Activated B cell treated with CpG ODN at 0.5 μM for 24 hours (primary cell): ENCODE data around the gene HLA-DOB. TPM values are rescaled to one million over a fixed set of nuclear protein-coding genes. Genes with fewer than 3 reads are reported as not detected.

Experiments used
- ATAC-seq: fragments of 200-7000 bp; cut with Tn5 transposase; one replicate; pipeline ENCODE4 v1.10.0; 2021; ENCODE audit warnings: low read depth, mild to moderate bottlenecking, moderate library complexity
- CTCF ChIA-PET: fragments of 350-600 bp; sonication (Branson Sonifier 250); formaldehyde crosslinking; loops from one replicate; lab custom pipeline; 2021; ENCODE audit warnings: antibody characterized with exemption; lab: Charles Lee
- POLR2A ChIA-PET: fragments of 350-600 bp; sonication (Branson Sonifier 250); formaldehyde crosslinking; loops from one replicate; lab custom pipeline; 2021; ENCODE audit warnings: antibody characterized with exemption; lab: Charles Lee
- DNase-seq: peaks from one replicate; pipeline ENCODE4 v3.0.0; 2022
- H3K27ac Mint-ChIP-seq: one replicate; pipeline ENCODE4 v1.8.0; 2020; ENCODE audit warnings: mixed read lengths
- H3K27me3 Mint-ChIP-seq: one replicate; pipeline ENCODE4 v1.8.0; 2021; ENCODE audit warnings: mixed read lengths
- H3K36me3 Mint-ChIP-seq: one replicate; pipeline ENCODE4 v1.8.0; 2021; ENCODE audit warnings: low read depth, mixed read lengths
- H3K4me1 Mint-ChIP-seq: one replicate; pipeline ENCODE4 v1.8.0; 2021; ENCODE audit warnings: mixed read lengths
- H3K4me3 Mint-ChIP-seq: one replicate; pipeline ENCODE4 v1.8.0; 2020; ENCODE audit warnings: mild to moderate bottlenecking, mixed read lengths
- H3K9me3 Mint-ChIP-seq: one replicate; pipeline ENCODE4 v1.8.0; 2020; ENCODE audit warnings: mixed read lengths
- intact Hi-C: fragments of 100-400 bp; cut with micrococcal nuclease; formaldehyde crosslinking; loops from one replicate; pipeline ENCODE4 v1.15.1; 2024
- total RNA-seq: library from RNA; stranded (reverse); gene quantifications from 2 replicates; pipeline ENCODE4 v1.2.3, GENCODE V29; 2022
- TF ChIP-seq, protein P1 (sequence below): fragments of 200-600 bp; IDR thresholded peaks from one replicate; pipeline ENCODE4 v1.8.0; 2022; ENCODE audit warnings: antibody characterized with exemption, mild to moderate bottlenecking

The HLA-DOB gene
- total RNA-seq, 1 donor from 2014 or later, result 101 TPM

- DNase-seq (no peak), ATAC-seq (no peak)
- POLR2A ChIA-PET, result interaction anchor here (0.5 to 1.2 kb wide), 2 partner anchors 8 to 21 kb away, joined by 3 read pairs; partner anchors contain the start of gene TAP1
- Mint-ChIP-seq H3K27ac (no peak overlapping the region), H3K27me3 (no peaks in the 10 kb centered on the region), H3K36me3 (peaks cover 97% of the 10 kb centered on the region), H3K9me3 (no peaks in the 10 kb centered on the region), H3K4me3 (no peak overlapping the region), H3K4me1 (peaks cover 59% of the 10 kb centered on the region)
- CTCF ChIA-PET, result interaction anchor here (1.2 kb wide), 1 partner anchor 21 kb away, joined by 3 read pairs; the partner anchor contains the start of gene TAP1
- intact Hi-C loops, result no loop called here
- TF ChIP-seq, protein P1, sequence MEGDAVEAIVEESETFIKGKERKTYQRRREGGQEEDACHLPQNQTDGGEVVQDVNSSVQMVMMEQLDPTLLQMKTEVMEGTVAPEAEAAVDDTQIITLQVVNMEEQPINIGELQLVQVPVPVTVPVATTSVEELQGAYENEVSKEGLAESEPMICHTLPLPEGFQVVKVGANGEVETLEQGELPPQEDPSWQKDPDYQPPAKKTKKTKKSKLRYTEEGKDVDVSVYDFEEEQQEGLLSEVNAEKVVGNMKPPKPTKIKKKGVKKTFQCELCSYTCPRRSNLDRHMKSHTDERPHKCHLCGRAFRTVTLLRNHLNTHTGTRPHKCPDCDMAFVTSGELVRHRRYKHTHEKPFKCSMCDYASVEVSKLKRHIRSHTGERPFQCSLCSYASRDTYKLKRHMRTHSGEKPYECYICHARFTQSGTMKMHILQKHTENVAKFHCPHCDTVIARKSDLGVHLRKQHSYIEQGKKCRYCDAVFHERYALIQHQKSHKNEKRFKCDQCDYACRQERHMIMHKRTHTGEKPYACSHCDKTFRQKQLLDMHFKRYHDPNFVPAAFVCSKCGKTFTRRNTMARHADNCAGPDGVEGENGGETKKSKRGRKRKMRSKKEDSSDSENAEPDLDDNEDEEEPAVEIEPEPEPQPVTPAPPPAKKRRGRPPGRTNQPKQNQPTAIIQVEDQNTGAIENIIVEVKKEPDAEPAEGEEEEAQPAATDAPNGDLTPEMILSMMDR, result no peak
Observed at GRCh38 chr6:32832535-32832934, 15.7 kb upstream of the HLA-DOB start.

GRCh38 chr6:32830936-32831335 is 14.1 kb upstream of the HLA-DOB start:
- ChIA-PET POLR2A (interaction anchor here (1.0 kb wide), 2 partner anchors 9 to 14 kb away, joined by 3 to 4 read pairs; no protein-coding TSS in a partner anchor), CTCF (interaction anchor here (1.3 kb wide), 1 partner anchor 37 kb away, joined by 5 read pairs; no protein-coding TSS in a partner anchor)
- Mint-ChIP-seq H3K4me3 (no peak overlapping the region), H3K9me3 (no peaks in the 10 kb centered on the region), H3K4me1 (peaks cover 46% of the 10 kb centered on the region), H3K36me3 (peaks cover 96% of the 10 kb centered on the region), H3K27ac (no peak overlapping the region), H3K27me3 (no peaks in the 10 kb centered on the region)
- ATAC-seq (no peak), DNase-seq (no peak)
- intact Hi-C loops, result no loop called here
- TF ChIP-seq, protein P1, result no peak

DNA sequence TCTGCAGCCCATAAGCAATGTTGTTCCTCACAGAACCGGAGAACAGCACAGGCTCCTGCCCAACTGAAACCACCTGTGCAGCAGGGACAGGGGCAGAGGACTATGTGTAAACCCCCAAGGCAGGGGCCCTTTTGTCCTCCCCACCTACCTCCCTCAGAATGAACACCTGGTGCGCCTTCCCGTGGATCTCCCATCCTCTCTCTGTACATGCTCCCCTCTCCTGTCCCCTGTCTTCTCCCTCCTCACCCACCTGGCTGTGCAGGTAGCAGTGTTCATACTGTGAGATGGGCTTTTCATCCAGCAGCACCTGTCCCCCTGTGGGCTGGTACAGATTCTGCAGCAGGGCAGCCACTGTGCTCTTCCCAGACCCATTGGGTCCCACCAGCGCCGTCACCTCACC is 13.2 kb upstream of the HLA-DOB start:
- ChIA-PET CTCF (interaction anchor here (5.3 kb wide), 1 partner anchor 9 kb away, joined by 44 read pairs; the partner anchor contains the start of gene TAP2), POLR2A (interaction anchor here (1.0 to 4.8 kb wide), 2 partner anchors 8 to 15 kb away, joined by 4 to 27 read pairs; partner anchors contain the start of gene TAP2)
- no peak overlapping the region for H3K27ac Mint-ChIP-seq
- H3K27me3 Mint-ChIP-seq, result no peaks in the 10 kb centered on the region
- no peak overlapping the region for H3K4me3 Mint-ChIP-seq
- no peak for ATAC-seq
- DNase-seq, result no peak
- peaks cover 37% of the 10 kb centered on the region for H3K4me1 Mint-ChIP-seq
- H3K9me3 Mint-ChIP-seq, result no peaks in the 10 kb centered on the region
- H3K36me3 Mint-ChIP-seq, result peaks cover 87% of the 10 kb centered on the region
- intact Hi-C loops, result no loop called here
- TF ChIP-seq, protein P1, result no peak

- H3K36me3 Mint-ChIP-seq, result peaks cover 82% of the 10 kb centered on the region
- CTCF ChIA-PET, result interaction anchor here (5.3 kb wide), 1 partner anchor 10 kb away, joined by 44 read pairs; the partner anchor contains the start of gene TAP2
- no peaks in the 10 kb centered on the region for H3K9me3 Mint-ChIP-seq
- ATAC-seq (no peak), DNase-seq (no peak)
- no peak overlapping the region for H3K27ac Mint-ChIP-seq
- peaks cover 33% of the 10 kb centered on the region for H3K4me1 Mint-ChIP-seq
- TF ChIP-seq, protein P1, result no peak
- intact Hi-C loops, result no loop called here
- H3K27me3 Mint-ChIP-seq, result no peaks in the 10 kb centered on the region
- no peak overlapping the region for H3K4me3 Mint-ChIP-seq
- POLR2A ChIA-PET, result interaction anchor here (1.0 to 4.8 kb wide), 2 partner anchors 9 to 16 kb away, joined by 4 to 27 read pairs; partner anchors contain the start of gene TAP2
Observed at GRCh38 chr6:32829495-32829894, 12.7 kb upstream of the HLA-DOB start.

- DNase-seq (no peak), ATAC-seq (no peak)
- ChIA-PET POLR2A (interaction anchor here (0.5 to 4.8 kb wide), 6 partner anchors 11 to 979 kb away, joined by 3 to 27 read pairs (median 8); partner anchors contain the start of genes PSMB9, TAP1 and TAP2), CTCF (interaction anchor here (0.7 to 5.3 kb wide), 7 partner anchors 12 to 158 kb away, joined by 3 to 44 read pairs (median 8); partner anchors contain the start of genes PSMB9, TAP1 and TAP2)
- H3K9me3 Mint-ChIP-seq, result no peaks in the 10 kb centered on the region
- no peak overlapping the region for H3K27ac Mint-ChIP-seq
- no peaks in the 10 kb centered on the region for H3K27me3 Mint-ChIP-seq
- TF ChIP-seq, protein P1, result no peak
- intact Hi-C loops, result no loop called here
- H3K4me1 Mint-ChIP-seq, result peaks cover 13% of the 10 kb centered on the region
- H3K4me3 Mint-ChIP-seq, result no peak overlapping the region
- peaks cover 57% of the 10 kb centered on the region for H3K36me3 Mint-ChIP-seq
Observed at GRCh38 chr6:32827025-32827424, 10.2 kb upstream of the HLA-DOB start.
